Central memory CD4-positive, alpha-beta T cell (primary cell): Measurements from ENCODE around the gene ADORA2A.

Experiments
- DNase-seq: peaks from one replicate; pipeline ENCODE4 v3.0.0; 2022

ADORA2A gene

GRCh38 chr22:24433828-24434470 lies 6.5 kb downstream of the ADORA2A start:
- no peak for DNase-seq

DNA sequence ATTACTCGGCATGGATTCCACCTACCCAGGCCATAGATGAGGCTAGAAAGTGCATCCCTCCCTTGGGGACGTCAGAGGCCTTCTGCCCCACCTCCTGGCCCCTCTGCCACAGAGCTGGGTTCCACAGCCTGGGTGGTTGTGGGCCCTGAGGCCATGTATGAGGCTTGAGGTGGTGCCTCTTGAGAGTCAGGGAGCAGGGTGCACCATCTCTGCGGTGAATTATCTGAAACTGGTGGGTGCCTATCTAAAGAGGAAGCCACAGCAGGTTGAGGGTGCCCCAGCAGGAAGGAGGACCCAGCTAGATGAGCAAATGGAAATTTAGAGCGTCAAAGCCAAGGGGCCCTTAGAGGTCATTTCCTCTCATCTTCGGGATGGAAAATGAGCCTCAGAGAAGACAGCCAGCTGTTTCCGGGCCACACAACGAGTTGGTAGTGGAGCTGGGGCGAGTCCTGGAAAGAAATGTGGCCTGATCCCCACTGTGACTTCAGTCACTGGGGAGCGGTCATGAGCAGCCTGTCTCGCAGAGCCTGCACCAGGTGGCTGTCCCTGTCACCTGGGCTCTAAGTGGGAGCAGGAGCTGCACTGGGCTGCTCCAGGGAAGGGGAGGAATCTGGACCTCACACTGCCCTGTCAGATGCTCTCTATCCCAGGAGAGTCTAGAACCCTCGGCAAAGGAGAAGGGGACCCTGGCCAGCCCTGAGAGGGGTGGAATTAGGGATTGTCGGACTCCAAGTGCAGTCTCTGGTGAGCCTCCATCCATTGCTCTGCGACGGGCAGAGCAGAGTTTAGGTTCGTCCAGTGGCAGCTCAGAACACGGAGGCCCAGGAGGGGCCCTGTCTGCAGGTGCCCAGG lies 7.3 kb downstream of the ADORA2A start:
- peak; percentile 82 for DNase-seq

- no peak for DNase-seq
Observed at GRCh38 chr22:24435323-24435645, 7.9 kb downstream of the ADORA2A start.

DNA sequence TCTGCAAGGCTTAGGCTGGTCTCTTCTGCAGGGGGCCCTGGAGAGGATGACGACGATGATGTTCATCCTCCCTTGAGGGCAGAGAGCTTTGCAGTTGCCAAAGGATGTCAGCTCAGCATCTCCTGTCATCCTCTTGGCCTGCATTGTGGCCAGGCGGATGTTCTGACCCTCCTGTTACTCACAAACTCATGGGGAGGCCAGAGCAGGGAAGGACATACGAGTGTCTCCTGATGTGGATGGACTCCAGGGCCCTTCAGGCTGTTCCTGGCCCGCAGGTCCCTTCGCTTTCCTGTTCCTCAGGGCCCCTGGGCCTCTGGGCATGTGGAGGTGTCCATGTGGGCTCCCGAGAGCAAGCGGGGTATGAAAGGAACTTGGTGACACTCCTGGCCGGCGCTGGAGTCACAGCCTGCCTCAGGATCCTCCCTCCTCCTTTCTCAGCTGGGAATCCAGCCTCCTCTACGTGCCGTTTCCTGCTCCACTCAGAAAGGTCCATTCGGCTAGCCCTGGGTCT lies 8.5 kb downstream of the ADORA2A start:
- no peak for DNase-seq

DNA sequence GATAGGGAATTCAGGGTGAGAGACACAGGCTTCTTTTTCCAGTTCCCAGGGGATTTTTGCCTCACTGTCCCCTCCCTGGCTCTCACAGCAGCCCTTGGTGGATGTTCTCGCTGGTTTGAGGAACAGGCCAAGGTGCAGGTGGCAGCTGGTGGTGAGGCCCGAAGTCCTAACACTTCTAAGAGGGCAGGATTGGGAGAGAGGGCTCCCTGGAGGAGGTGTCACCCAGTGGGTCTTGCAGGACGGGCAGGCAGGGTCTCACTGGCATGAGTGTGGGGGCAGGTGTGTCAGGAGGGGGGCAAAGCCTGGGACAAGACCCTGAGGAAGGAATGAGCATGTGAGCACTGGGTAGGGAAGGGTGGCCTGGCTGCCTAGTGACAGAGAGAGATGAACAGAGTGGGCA lies 9.2 kb downstream of the ADORA2A start:
- no peak for DNase-seq

GRCh38 chr22:24437091-24437490 lies 9.7 kb downstream of the ADORA2A start:
- DNase-seq, result no peak

DNA sequence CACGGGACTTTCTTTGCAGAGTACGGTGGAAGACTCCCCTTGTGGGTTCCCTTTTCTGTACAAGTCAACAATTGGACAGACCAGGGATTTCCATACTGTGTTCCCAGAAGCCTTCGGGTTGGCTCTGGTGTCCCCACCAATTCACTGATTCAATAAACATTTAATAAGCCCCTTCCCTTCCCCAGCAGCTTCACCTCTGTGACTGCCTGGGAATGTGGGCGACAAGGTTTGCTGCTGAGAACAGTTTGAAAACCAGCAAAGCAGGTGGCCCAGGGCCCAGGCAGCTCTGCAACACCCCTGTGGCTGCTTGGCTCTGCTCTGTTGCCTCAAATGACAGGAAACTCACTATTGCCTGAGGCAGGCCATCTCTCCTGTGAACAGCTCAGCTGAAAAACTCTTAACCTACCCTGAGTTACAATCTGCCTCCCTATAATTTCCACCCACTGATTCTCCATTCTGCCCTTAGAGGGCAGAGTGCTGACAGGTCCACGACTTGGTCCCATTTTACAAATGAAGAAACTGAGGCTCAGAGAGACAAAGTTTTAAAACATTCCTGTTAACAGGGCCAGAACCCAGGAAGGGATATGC lies 10.4 kb downstream of the ADORA2A start:
- DNase-seq, result no peak

- no peak for DNase-seq
Observed at GRCh38 chr22:24440270-24440717, 12.9 kb downstream of the ADORA2A start.

- no peak for DNase-seq
Observed at GRCh38 chr22:24440718-24441405, 13.5 kb downstream of the ADORA2A start.

- DNase-seq, result no peak
Observed at GRCh38 chr22:24441406-24442351, 14.3 kb downstream of the ADORA2A start.

GRCh38 chr22:24442352-24442744 lies 14.9 kb downstream of the ADORA2A start:
- no peak for DNase-seq

GRCh38 chr22:24443668-24444067 lies 16.3 kb downstream of the ADORA2A start:
- DNase-seq, result no peak

DNA sequence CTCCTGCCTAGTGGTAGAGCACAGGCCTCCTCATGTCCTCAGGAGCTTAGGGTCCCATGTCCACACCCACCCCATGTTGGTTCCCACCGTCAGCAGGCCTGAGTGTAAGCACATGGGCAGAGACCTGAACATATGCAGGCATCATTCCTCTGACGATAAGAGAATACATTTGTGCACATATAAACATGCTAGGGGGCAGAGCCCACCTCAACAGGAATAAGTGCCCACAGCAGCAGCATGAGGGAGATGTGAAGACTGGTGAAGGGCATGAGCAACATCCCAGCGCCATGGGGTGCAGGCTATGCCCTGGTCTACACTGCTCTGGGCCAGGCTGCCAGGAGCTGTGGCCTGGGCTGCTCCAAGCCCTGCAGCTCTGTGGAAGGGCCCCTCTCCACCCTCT lies 16.9 kb downstream of the ADORA2A start:
- DNase-seq, result no peak

DNA sequence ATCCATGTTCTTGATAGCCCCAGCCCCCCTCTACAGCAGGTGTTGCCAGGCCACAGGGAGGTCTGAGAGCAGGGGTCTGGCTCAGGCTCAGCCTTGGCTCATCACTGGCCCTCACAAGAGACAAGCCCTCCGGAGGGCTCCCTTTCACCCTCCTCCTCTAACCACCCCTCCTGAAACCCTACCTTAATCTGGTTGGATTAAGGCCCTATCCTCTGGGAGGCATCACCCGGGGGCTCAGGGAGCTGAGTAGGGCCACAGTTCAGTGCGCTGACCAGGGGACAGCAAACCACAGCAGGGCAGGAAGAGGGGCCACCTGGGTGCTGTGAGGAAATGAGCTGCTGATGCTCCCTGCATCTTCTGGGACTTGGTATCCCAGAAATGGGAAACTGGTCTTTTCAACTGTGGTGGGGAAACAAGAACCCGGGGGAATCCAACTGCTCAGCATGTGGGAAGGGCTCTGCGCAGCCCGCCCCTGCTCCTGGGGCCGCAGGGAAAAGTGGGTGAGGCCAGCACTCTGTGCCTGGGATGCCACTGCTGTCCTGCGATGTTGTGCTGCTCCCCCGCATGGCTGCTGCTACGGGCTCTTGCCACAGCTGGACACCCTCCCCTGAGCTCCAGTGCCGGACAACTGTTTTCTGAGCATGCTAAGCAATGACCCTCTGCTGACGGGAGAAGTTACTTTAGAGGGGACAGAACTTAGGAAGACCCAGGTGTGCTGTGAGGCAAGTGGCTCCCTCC lies 17.5 kb downstream of the ADORA2A start:
- DNase-seq, result no peak

- DNase-seq, result no peak
Observed at GRCh38 chr22:24445481-24446259, 18.3 kb downstream of the ADORA2A start.

DNA sequence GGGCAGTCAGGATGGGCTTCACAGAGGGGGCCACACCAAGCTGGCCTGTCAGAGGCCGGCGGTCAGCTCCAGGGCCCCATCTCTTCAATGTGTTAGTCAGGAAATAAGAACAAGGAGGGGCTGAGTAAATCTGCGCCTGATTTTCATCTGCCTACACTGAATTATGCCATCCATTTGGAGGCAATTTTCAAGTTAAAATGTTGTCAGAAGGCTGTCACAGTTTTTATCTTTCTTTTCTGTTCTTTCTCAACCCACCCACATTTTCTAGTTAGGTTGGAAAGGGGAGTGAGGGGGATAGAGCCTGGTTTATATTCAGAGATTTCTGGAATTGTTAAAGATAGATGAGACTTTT lies 18.8 kb downstream of the ADORA2A start:
- DNase-seq, result no peak

DNA sequence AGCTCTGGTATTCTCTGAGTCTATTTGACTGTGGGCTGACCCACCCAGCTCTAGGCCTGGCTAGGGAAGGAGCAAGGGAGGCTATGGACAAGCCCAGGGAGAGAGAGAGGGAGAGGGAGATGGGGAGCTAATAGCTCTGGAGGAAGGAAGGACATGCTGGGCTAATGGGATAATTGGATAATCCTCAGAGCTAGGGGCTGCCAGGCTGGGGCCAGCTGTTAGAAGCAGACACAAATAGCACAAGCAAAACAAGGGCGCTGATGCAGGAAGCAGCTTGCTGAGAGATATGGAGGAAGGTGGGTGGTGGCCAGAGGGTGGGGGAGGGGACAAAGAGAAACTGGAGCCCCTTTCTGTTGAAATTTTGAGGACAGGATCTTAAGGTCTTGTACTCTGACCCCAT lies 23.2 kb downstream of the ADORA2A start:
- no peak for DNase-seq

GRCh38 chr22:24451162-24451561 lies 23.8 kb downstream of the ADORA2A start:
- DNase-seq, result no peak

DNA sequence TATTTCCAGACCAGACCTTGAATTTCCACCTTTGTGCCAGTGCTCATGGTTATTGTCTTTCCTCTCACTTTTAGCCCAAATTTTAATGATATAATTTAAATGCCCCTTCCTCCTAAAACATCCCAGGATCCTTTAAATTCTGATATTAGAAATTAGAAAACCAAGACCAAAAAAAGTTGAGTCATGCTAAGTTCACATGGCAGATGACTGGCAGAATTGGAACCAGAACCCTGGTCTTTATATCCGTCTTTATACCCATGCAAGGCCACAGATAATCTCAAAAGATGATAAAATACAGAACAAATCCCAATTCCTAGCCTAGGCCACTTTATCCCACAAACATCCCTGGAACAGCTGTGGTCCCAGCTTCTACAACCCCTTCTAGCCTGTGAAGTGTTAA lies 26.5 kb downstream of the ADORA2A start:
- DNase-seq, result no peak

DNA sequence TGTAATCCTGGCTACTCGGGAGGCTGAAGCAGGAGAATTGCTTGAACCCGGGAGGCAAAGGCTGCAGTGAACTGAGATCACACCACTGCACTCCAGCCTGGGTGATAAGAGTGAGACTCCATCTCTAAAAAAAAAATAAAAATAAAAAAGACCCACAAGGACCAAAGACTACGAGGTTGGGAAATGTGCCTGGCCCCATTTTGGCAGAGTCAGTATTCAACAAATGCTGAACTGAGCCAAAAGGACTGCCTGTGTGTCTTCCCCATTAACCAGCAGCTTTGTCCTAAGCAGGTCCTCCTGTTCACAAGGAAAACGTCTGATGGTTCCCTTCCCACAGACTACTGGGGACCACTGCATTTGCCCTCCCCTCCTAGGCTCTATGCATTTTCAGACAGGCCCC lies 27.6 kb downstream of the ADORA2A start:
- DNase-seq, result no peak
